Inflammatory macrophage treated with lipopolysaccharide for 4 hours (primary cell): Measurements from ENCODE around the gene EHD3.
A peak's percentile ranks its signal among the peaks of the same experiment; 100 is the strongest.

ENCODE experiments used
- DNase-seq: peaks from one replicate; pipeline ENCODE4 v3.0.0-alpha.2; 2020

The EHD3 gene

GRCh38 chr2:31233741-31234682 is at the start of gene EHD3:
Gene EHD3 (plus strand): TSS chr2:31234152. CDS start chr2:31234622, 470 bp downstream.
- DNase-seq: peak; percentile 75

- DNase-seq: no peak
Measured at GRCh38 chr2:31187166-31187565, 46.8 kb upstream of the EHD3 start.

- no peak for DNase-seq
Measured at GRCh38 chr2:31188131-31188530, 45.8 kb upstream of the EHD3 start.

- no peak for DNase-seq
Measured at GRCh38 chr2:31189141-31189540, 44.8 kb upstream of the EHD3 start.

- no peak for DNase-seq
Measured at GRCh38 chr2:31190188-31190587, 43.8 kb upstream of the EHD3 start.

GRCh38 chr2:31191931-31192330 is 42.0 kb upstream of the EHD3 start:
- no peak for DNase-seq

- no peak for DNase-seq
Measured at GRCh38 chr2:31192396-31192795, 41.6 kb upstream of the EHD3 start.

GRCh38 chr2:31192851-31193392 is 41.0 kb upstream of the EHD3 start:
- DNase-seq: no peak

- no peak for DNase-seq
Measured at GRCh38 chr2:31193806-31194205, 40.1 kb upstream of the EHD3 start.

- no peak for DNase-seq
Measured at GRCh38 chr2:31196622-31197021, 37.3 kb upstream of the EHD3 start.

- DNase-seq: no peak
Measured at GRCh38 chr2:31197166-31197565, 36.8 kb upstream of the EHD3 start.

GRCh38 chr2:31197669-31198068 is 36.3 kb upstream of the EHD3 start:
- DNase-seq: no peak

- no peak for DNase-seq
Measured at GRCh38 chr2:31199206-31199605, 34.7 kb upstream of the EHD3 start.

GRCh38 chr2:31200972-31201371 is 33.0 kb upstream of the EHD3 start:
- DNase-seq: no peak

- no peak for DNase-seq
Measured at GRCh38 chr2:31202041-31202440, 31.9 kb upstream of the EHD3 start.

- DNase-seq: no peak
Measured at GRCh38 chr2:31202833-31203232, 31.1 kb upstream of the EHD3 start.

GRCh38 chr2:31203916-31204315 is 30.0 kb upstream of the EHD3 start:
- no peak for DNase-seq

- DNase-seq: no peak
Measured at GRCh38 chr2:31204783-31205182, 29.2 kb upstream of the EHD3 start.

- no peak for DNase-seq
Measured at GRCh38 chr2:31205186-31205585, 28.8 kb upstream of the EHD3 start.

GRCh38 chr2:31205613-31206012 is 28.3 kb upstream of the EHD3 start:
- no peak for DNase-seq

- DNase-seq: no peak
Measured at GRCh38 chr2:31207790-31208189, 26.2 kb upstream of the EHD3 start.

- no peak for DNase-seq
Measured at GRCh38 chr2:31208240-31208639, 25.7 kb upstream of the EHD3 start.

GRCh38 chr2:31212659-31213600 is 21.0 kb upstream of the EHD3 start:
- no peak for DNase-seq
